Astrocyte (in vitro differentiated cells and primary cell): Measurements from ENCODE around the gene RAET1E. TPM values are rescaled to one million over a fixed set of nuclear protein-coding genes. Genes with fewer than 3 reads are reported as not detected.

ENCODE experiments used
- DNase-seq: peaks from one replicate; pipeline ENCODE4 v3.0.0-alpha.2; 2010; ENCODE audit warnings: low read depth
- FAIRE-seq: peaks from 2 replicates; lab custom pipeline; 2011; peaks lifted over from hg19 to GRCh38; lab: Jason Lieb, UNC
- H2AFZ ChIP-seq: 2 replicates; pipeline ENCODE4 v1.6.0; 2012; ENCODE audit warnings: low read depth, low read length, inconsistent platforms
- H3K27ac ChIP-seq: 2 replicates; pipeline ENCODE4 v1.5.1; 2011; ENCODE audit warnings: low read depth, low read length, inconsistent platforms
- H3K27me3 ChIP-seq: 2 replicates; pipeline ENCODE4 v1.6.0; 2011; ENCODE audit warnings: low read length, inconsistent platforms; ENCODE audit not compliant: insufficient read depth
- H3K36me3 ChIP-seq: 2 replicates; pipeline ENCODE4 v1.5.1; 2011; ENCODE audit warnings: low read length, inconsistent platforms; ENCODE audit not compliant: insufficient read depth
- H3K4me1 ChIP-seq: 2 replicates; pipeline ENCODE4 v1.5.1; 2011; ENCODE audit warnings: low read length, inconsistent platforms; ENCODE audit not compliant: insufficient read depth
- H3K4me2 ChIP-seq: 2 replicates; pipeline ENCODE4 v1.6.0; 2012; ENCODE audit warnings: low read length, inconsistent platforms
- H3K4me3 ChIP-seq: 2 replicates; pipeline ENCODE4 v1.5.1; 2011; ENCODE audit warnings: low read depth, mild to moderate bottlenecking, low read length, inconsistent platforms; ENCODE audit not compliant: insufficient read depth
- H3K79me2 ChIP-seq: 2 replicates; pipeline ENCODE4 v1.6.0; 2012; ENCODE audit warnings: mild to moderate bottlenecking, low read length, inconsistent platforms; ENCODE audit not compliant: insufficient read depth
- H3K9ac ChIP-seq: 2 replicates; pipeline ENCODE4 v1.6.0; 2012; ENCODE audit warnings: mild to moderate bottlenecking, low read length, inconsistent platforms
- H3K9me3 ChIP-seq: 2 replicates; pipeline ENCODE4 v1.5.1; 2012; ENCODE audit warnings: low read depth, mild to moderate bottlenecking, low read length, inconsistent platforms; ENCODE audit not compliant: insufficient read depth
- H4K20me1 ChIP-seq: 2 replicates; pipeline ENCODE4 v1.6.0; 2012; ENCODE audit warnings: low read length, inconsistent platforms; ENCODE audit not compliant: insufficient read depth
- H3K27ac Mint-ChIP-seq: one replicate; pipeline ENCODE4 v1.8.0; 2021; ENCODE audit warnings: mild to moderate bottlenecking, mixed read lengths; ENCODE audit not compliant: unreplicated experiment
- H3K27me3 Mint-ChIP-seq: one replicate; pipeline ENCODE4 v1.8.0; 2021; ENCODE audit warnings: low read depth, mixed read lengths; ENCODE audit not compliant: unreplicated experiment
- H3K36me3 Mint-ChIP-seq: one replicate; pipeline ENCODE4 v1.8.0; 2021; ENCODE audit warnings: low read depth, mixed read lengths; ENCODE audit not compliant: unreplicated experiment
- H3K4me1 Mint-ChIP-seq: one replicate; pipeline ENCODE4 v1.8.0; 2021; ENCODE audit warnings: low read depth, mixed read lengths; ENCODE audit not compliant: unreplicated experiment
- H3K4me3 Mint-ChIP-seq: one replicate; pipeline ENCODE4 v1.8.0; 2021; ENCODE audit warnings: mild to moderate bottlenecking, moderate library complexity, mixed read lengths; ENCODE audit not compliant: unreplicated experiment
- H3K9me3 Mint-ChIP-seq: one replicate; pipeline ENCODE4 v1.8.0; 2021; ENCODE audit warnings: mild to moderate bottlenecking, mixed read lengths; ENCODE audit not compliant: unreplicated experiment
- CTCF ChIP-seq: IDR thresholded peaks from 2 replicates; pipeline ENCODE4 v1.5.1; 2011; ENCODE audit warnings: low read depth, mild to moderate bottlenecking, inconsistent platforms, low read length, moderate library complexity; ENCODE audit not compliant: insufficient read depth
- EZH2 ChIP-seq: IDR thresholded peaks from 2 replicates; pipeline ENCODE4 v1.6.1; 2012; ENCODE audit warnings: mild to moderate bottlenecking, low read length, inconsistent platforms; ENCODE audit not compliant: insufficient read depth
- total RNA-seq: library from RNA; stranded (reverse); gene quantifications from 2 replicates; pipeline ENCODE4 v1.2.1, GENCODE V29; 2021

Gene RAET1E
- total RNA-seq, 1 donor from 2014 or later = not detected

GRCh38 chr6:149942461-149942829 lies 44.5 kb upstream of the RAET1E start:
- TF ChIP-seq CTCF (no peak), EZH2 (no peak)
- peaks cover 35% of the 10 kb centered on the region for H3K27me3 ChIP-seq
- no peaks in the 10 kb centered on the region for H3K79me2 ChIP-seq
- H3K9ac ChIP-seq = peak overlapping the region; percentile 83
- Mint-ChIP-seq H3K27ac (no peak overlapping the region), H3K27me3 (peaks cover 66% of the 10 kb centered on the region), H3K9me3 (peaks cover 10% of the 10 kb centered on the region), H3K4me1 (peaks cover 4% of the 10 kb centered on the region), H3K36me3 (peaks cover 2% of the 10 kb centered on the region), H3K4me3 (peak overlapping the region; percentile 92)
- H2AFZ ChIP-seq = peak overlapping the region; percentile 97
- no peak for FAIRE-seq
- no peak for DNase-seq
- peak overlapping the region; percentile 93 for H3K4me2 ChIP-seq
- peak overlapping the region; percentile 70 for H3K4me3 ChIP-seq
- peak overlapping the region; percentile 62 for H3K27ac ChIP-seq
- H3K4me1 ChIP-seq = peaks cover 10% of the 10 kb centered on the region
- peaks cover 4% of the 10 kb centered on the region for H4K20me1 ChIP-seq
- no peaks in the 10 kb centered on the region for H3K36me3 ChIP-seq
- no peaks in the 10 kb centered on the region for H3K9me3 ChIP-seq

GRCh38 chr6:149941583-149942460 lies 43.9 kb upstream of the RAET1E start, which contains the start of gene ULBP2:
Gene ULBP2, plus strand, starts transcription at chr6:149942014. Its CDS starts 59 bp downstream, at chr6:149942073.
- no peaks in the 10 kb centered on the region for H3K79me2 ChIP-seq
- H3K4me1 ChIP-seq = peaks cover 10% of the 10 kb centered on the region
- Mint-ChIP-seq H3K4me3 (peak within 1 kb of the TSS; percentile 92), H3K9me3 (peaks cover 10% of the 10 kb centered on the region), H3K27ac (peak within 1 kb of the TSS; percentile 75), H3K4me1 (peaks cover 4% of the 10 kb centered on the region), H3K36me3 (peaks cover 2% of the 10 kb centered on the region), H3K27me3 (peaks cover 72% of the 10 kb centered on the region)
- peaks cover 4% of the 10 kb centered on the region for H4K20me1 ChIP-seq
- peaks cover 41% of the 10 kb centered on the region for H3K27me3 ChIP-seq
- peak; percentile 93 for DNase-seq
- no peaks in the 10 kb centered on the region for H3K9me3 ChIP-seq
- peak within 1 kb of the TSS; percentile 70 for H3K4me3 ChIP-seq
- peak within 1 kb of the TSS; percentile 93 for H3K4me2 ChIP-seq
- peak within 1 kb of the TSS; percentile 83 for H3K9ac ChIP-seq
- no peaks in the 10 kb centered on the region for H3K36me3 ChIP-seq
- FAIRE-seq = no peak
- H3K27ac ChIP-seq = peak within 1 kb of the TSS; percentile 62
- peak within 1 kb of the TSS; percentile 97 for H2AFZ ChIP-seq
- TF ChIP-seq CTCF = no peak
- no peak for TF ChIP-seq EZH2

- H3K79me2 ChIP-seq = no peaks in the 10 kb centered on the region
- H3K27me3 ChIP-seq = peaks cover 52% of the 10 kb centered on the region
- H3K36me3 ChIP-seq = no peaks in the 10 kb centered on the region
- H3K27ac ChIP-seq = no peak overlapping the region
- no peak for TF ChIP-seq CTCF
- peak; percentile 36 for TF ChIP-seq EZH2
- H3K4me1 ChIP-seq = peaks cover 10% of the 10 kb centered on the region
- no peak overlapping the region for H3K4me2 ChIP-seq
- H3K9me3 Mint-ChIP-seq = peaks cover 10% of the 10 kb centered on the region
- H3K4me3 Mint-ChIP-seq = peak overlapping the region; percentile 64
- peaks cover 4% of the 10 kb centered on the region for H4K20me1 ChIP-seq
- H3K4me1 Mint-ChIP-seq = peaks cover 4% of the 10 kb centered on the region
- H3K36me3 Mint-ChIP-seq = peaks cover 2% of the 10 kb centered on the region
- FAIRE-seq (no peak), DNase-seq (no peak)
- H2AFZ ChIP-seq = no peak overlapping the region
- H3K4me3 ChIP-seq = no peak overlapping the region
- H3K27ac Mint-ChIP-seq = no peak overlapping the region
- peaks cover 75% of the 10 kb centered on the region for H3K27me3 Mint-ChIP-seq
- H3K9ac ChIP-seq = no peak overlapping the region
- no peaks in the 10 kb centered on the region for H3K9me3 ChIP-seq
Measured at GRCh38 chr6:149940672-149940982, 42.7 kb upstream of the RAET1E start.
